Choroid plexus epithelial cell (primary cell): ENCODE measurements around the gene MPC1.

ENCODE experiments used
- DNase-seq: peaks from one replicate; pipeline ENCODE4 v3.0.0-alpha.2; 2010; ENCODE audit warnings: low read depth
- H3K4me3 ChIP-seq: 2 replicates; pipeline ENCODE4 v1.5.1; 2011; ENCODE audit warnings: low read depth, mild to moderate bottlenecking, control low read depth, low read length, moderate library complexity
- CTCF ChIP-seq: conservative IDR thresholded peaks from 2 replicates; pipeline ENCODE4 v1.5.1; 2011; ENCODE audit warnings: low read depth, mild to moderate bottlenecking, control low read depth, inconsistent platforms, low read length, moderate library complexity

The MPC1 gene

GRCh38 chr6:166318227-166318626 is 64.5 kb downstream of the MPC1 start:
- DNase-seq = no peak
- TF ChIP-seq CTCF = no peak
- H3K4me3 ChIP-seq = no peak overlapping the region

DNA sequence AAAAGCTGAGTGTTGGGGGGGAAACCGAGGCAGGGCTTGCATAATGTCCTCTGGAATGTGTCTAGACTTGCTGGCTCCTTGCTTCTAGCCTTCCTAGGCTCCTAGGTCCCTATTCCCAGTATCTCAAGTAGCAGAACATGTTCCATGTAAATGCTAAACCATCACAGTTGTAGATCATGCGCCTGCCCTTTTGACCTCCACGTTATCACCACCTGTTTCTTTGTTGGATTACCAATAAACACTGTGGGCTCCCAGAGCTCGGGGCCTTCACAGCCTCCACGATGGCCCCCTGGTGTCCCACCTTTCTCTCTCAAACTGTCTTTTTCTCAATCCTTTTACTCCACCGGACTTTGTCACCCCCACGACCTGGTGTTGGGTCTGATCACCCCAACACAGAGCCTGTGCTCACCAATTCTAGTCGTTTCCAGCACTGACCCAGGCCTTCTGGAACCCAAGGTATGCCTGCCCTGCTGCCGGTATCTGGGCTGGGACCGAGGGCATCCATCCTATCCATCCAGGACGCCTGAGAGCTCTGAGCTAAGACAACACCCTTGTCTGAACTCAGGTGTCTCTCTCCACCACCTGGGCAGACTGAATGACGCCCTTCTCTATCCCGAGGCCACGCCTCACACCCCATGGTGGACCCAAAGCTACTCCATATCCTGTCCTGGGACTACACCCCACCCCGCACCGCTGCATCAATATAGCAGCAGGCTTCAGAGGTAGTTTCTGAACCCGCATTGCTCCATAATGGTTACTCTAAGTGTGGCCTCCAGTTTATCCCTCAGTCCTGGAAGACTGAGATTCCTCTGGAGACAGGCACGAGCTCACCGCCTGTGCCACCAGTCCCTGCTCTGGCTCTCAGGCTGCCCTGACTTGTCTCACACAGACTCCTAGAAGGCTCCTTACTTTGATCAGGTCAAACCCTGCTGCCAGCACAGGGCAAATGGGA is 65.2 kb downstream of the MPC1 start:
- TF ChIP-seq CTCF = no peak
- H3K4me3 ChIP-seq = no peak overlapping the region
- no peak for DNase-seq

DNA sequence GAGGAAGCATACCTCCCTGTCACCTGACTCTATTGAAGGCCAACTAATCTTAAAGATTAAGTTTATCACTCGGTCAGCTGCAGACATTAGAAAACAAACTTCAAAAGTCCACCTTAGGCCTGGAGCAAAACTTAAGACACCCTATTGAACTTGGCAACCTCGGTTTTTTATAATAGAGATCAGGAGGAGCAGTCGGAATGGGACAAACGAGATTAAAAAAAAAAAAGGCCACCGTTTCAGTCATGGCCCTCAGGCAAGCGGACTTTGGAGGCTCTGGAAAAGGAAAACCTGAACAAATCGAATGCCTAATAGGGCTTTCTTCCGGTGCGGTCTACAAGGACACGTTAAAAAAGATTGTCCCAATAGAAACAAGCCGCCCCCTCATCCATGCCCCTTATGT is 67.3 kb downstream of the MPC1 start:
- no peak overlapping the region for H3K4me3 ChIP-seq
- DNase-seq = no peak

More for the DNA sequence above, 67.3 kb downstream of the MPC1 start:
- TF ChIP-seq CTCF = no peak
